ENCODE results near the gene NCAM2. TPM values are rescaled to one million over a fixed set of nuclear protein-coding genes. Genes with fewer than 3 reads are reported as not detected.

Gene NCAM2
- total and polyA plus RNA-seq, 2 donors (not counting 3 experiments of a cell fraction or from before 2014, with no cell fraction given) = 0.11 to 0.27 TPM

GRCh38 chr21:21373969-21374368 lies 375.8 kb downstream of the NCAM2 start:
- H3K36me3 ChIP-seq (ENCODE audit: control insufficient read depth in 2 of 2, extremely low read depth in 1 of 2, insufficient read depth in 2 of 2, low read length in 2 of 2) = no peaks in the 10 kb centered on the region
- intact Hi-C loops (cut with micrococcal nuclease) (loop anchor here (1.0 kb wide), 1 partner anchor 210 kb away; no protein-coding TSS in a partner anchor), dilution Hi-C loops (cut with MboI; ENCODE audit: extremely low pct_ligation_motif_present, low sequenced_read_pairs) (no loop called here)
- BruUV-seq (replicated peaks) = no TSS peak
- H3K27ac ChIP-seq (ENCODE audit: insufficient read depth, low read depth, low read length) = no peak overlapping the region
- H3K79me2 ChIP-seq (ENCODE audit: control insufficient read depth, insufficient read depth, low read length) = no peaks in the 10 kb centered on the region
- H3K27me3 ChIP-seq (ENCODE audit: control insufficient read depth in 2 of 2, insufficient read depth in 2 of 2, low read length in 2 of 2) = no peaks in the 10 kb centered on the region
- POLR2A ChIA-PET = no interaction called here
- H2AFZ ChIP-seq (ENCODE audit: low read depth, low read length) = no peak overlapping the region
- FAIRE-seq (no peak), DNase-seq (ENCODE audit: low read depth, low spot score) (no peak)
- H3K4me3 ChIP-seq (replicated peaks in 1 of 3; ENCODE audit: insufficient read depth in 1 of 3, low read depth in 1 of 3, low read length in 3 of 3) = no peak overlapping the region
- H4K20me1 ChIP-seq (replicated peaks; ENCODE audit: control insufficient read depth, extremely low read depth, insufficient read depth, low read length) = no peaks in the 10 kb centered on the region
- no peaks in the 10 kb centered on the region for H3K9me3 ChIP-seq (replicated peaks; ENCODE audit: control insufficient read depth, insufficient read depth, low read length)
- H3K4me1 ChIP-seq (ENCODE audit: control insufficient read depth, extremely low read depth, insufficient read depth, low read length) = no peaks in the 10 kb centered on the region
- no peak overlapping the region for H3K4me2 ChIP-seq (ENCODE audit: insufficient read depth, low read length)
- H3K9ac ChIP-seq (replicated peaks; ENCODE audit: extremely low read depth, insufficient read depth, low read length) = no peak overlapping the region
- no peaks in the 10 kb centered on the region for H3K9me1 ChIP-seq (replicated peaks; ENCODE audit: control insufficient read depth, extremely low read depth, insufficient read depth, low read length)
- CTCF ChIA-PET = interaction anchor here (0.6 to 1.4 kb wide), 4 partner anchors 9 to 373 kb away, joined by 3 to 4 read pairs (median 3); no protein-coding TSS in a partner anchor
- TF ChIP-seq FOS (IDR thresholded peaks at IDR 0.05; ENCODE audit: borderline replicate concordance, insufficient read depth, low read length) (no peak), POLR2AphosphoS5 (IDR thresholded peaks at IDR 0.05; ENCODE audit: insufficient read depth, low read depth, low read length) (no peak), POLR2A (IDR thresholded peaks at IDR 0.05; ENCODE audit: low read depth, low read length) (no peak), GATA2 (IDR thresholded peaks at IDR 0.05; ENCODE audit: insufficient read depth, insufficient read length, low read depth, low read length) (no peak), EZH2 (IDR thresholded peaks at IDR 0.05; ENCODE audit: borderline replicate concordance, low read depth, low read length, severe bottlenecking) (no peak), MYC (IDR thresholded peaks at IDR 0.05; ENCODE audit: low read depth, low read length) (no peak), CTCF (IDR thresholded peaks at IDR 0.05; ENCODE audit: extremely low read depth in 1 of 2, insufficient read depth in 1 of 2, low read depth in 1 of 2, low read length in 2 of 2) (no peak), JUN (IDR thresholded peaks at IDR 0.05; ENCODE audit: borderline replicate concordance, insufficient read depth, insufficient read length, low read depth) (no peak), MAX (IDR thresholded peaks at IDR 0.05; ENCODE audit: insufficient read depth, insufficient read length) (no peak)
